Endothelial cell of umbilical vein (primary cell): ENCODE results near the gene APOM. TPM values are rescaled to one million over a fixed set of nuclear protein-coding genes. Genes with fewer than 3 reads are reported as not detected.
A peak's percentile ranks its signal among the peaks of the same experiment; 100 is the strongest.

Experiments used
- BruUV-seq: library from RNA; stranded (reverse); fragments of 400-500 nt; replicated peaks from 2 replicates; lab custom pipeline; 2021; lab: Mats Ljungman, UMichigan
- CTCF ChIA-PET: fragments of 300-600, 350-600 bp; sonication (Branson Sonifier 250); formaldehyde crosslinking; loops from one replicate; lab custom pipeline; 2021; ENCODE audit warnings: antibody characterized with exemption, inconsistent platforms; lab: Charles Lee
- POLR2A ChIA-PET: fragments of 300-600, 350-600 bp; sonication (Branson Sonifier 250); formaldehyde crosslinking; loops from one replicate; lab custom pipeline; 2021; ENCODE audit warnings: antibody characterized with exemption, inconsistent platforms; lab: Charles Lee
- DNase-seq: peaks from one replicate; pipeline ENCODE4 v3.0.0-alpha.2; 2011; ENCODE audit warnings: low read depth, low spot score
- FAIRE-seq: peaks from 2 replicates; lab custom pipeline; 2011; peaks lifted over from hg19 to GRCh38; lab: Jason Lieb, UNC
- H2AFZ ChIP-seq: 2 replicates; pipeline ENCODE4 v1.6.0; 2012; ENCODE audit warnings: low read depth, low read length, control low read depth, inconsistent platforms
- H3K27ac ChIP-seq: 2 replicates; pipeline ENCODE4 v1.5.1; 2011; ENCODE audit warnings: low read depth, mild to moderate bottlenecking, control low read depth, low read length, moderate library complexity; ENCODE audit not compliant: insufficient read depth
- H3K27me3 ChIP-seq, 2 experiments: 2 replicates each; pipeline versions ENCODE4 v1.6.0 to v1.6.1; 2011; ENCODE audit warnings: low read length in 2 of 2, mixed read lengths in 1 of 2; ENCODE audit not compliant: control insufficient read depth in 2 of 2, insufficient read depth in 2 of 2
- H3K36me3 ChIP-seq, 2 experiments: 2 replicates in 1 of 2; 3 replicates in 1 of 2; pipeline ENCODE4 v1.5.1; 2011; ENCODE audit warnings: low read length in 2 of 2, mild to moderate bottlenecking in 1 of 2, moderate library complexity in 1 of 2; ENCODE audit not compliant: control insufficient read depth in 2 of 2, insufficient read depth in 2 of 2; ENCODE audit errors: extremely low read depth in 1 of 2
- H3K4me1 ChIP-seq: 3 replicates; pipeline ENCODE4 v1.5.1; 2011; ENCODE audit warnings: mild to moderate bottlenecking, low read length; ENCODE audit not compliant: control insufficient read depth, insufficient read depth; ENCODE audit errors: extremely low read depth
- H3K4me2 ChIP-seq: 2 replicates; pipeline ENCODE4 v1.6.1; 2011; ENCODE audit warnings: low read length, control low read depth, mixed read lengths; ENCODE audit not compliant: insufficient read depth
- H3K4me3 ChIP-seq, 3 experiments: fragments of 200-600 bp in 1 of 3; sonication (generic), shearing (Covaris generic) in 1 of 3; replicated peaks in 1 of 3; 2 replicates each; pipeline ENCODE4 v1.5.1; 2011 to 2016; ENCODE audit warnings: control low read depth in 3 of 3, low read length in 3 of 3, mild to moderate bottlenecking in 2 of 3, inconsistent platforms in 1 of 3, low read depth in 1 of 3, moderate library complexity in 1 of 3; ENCODE audit not compliant: insufficient read depth in 1 of 3
- H3K79me2 ChIP-seq: 2 replicates; pipeline ENCODE4 v1.6.0; 2012; ENCODE audit warnings: low read length, inconsistent platforms; ENCODE audit not compliant: control insufficient read depth, insufficient read depth
- H3K9ac ChIP-seq: replicated peaks from 2 replicates; pipeline ENCODE3; 2011; ENCODE audit warnings: low read length, control low read depth; ENCODE audit not compliant: insufficient read depth; ENCODE audit errors: extremely low read depth
- H3K9me1 ChIP-seq: replicated peaks from 3 replicates; pipeline ENCODE4 v1.6.0; 2011; ENCODE audit warnings: mild to moderate bottlenecking, low read length; ENCODE audit not compliant: control insufficient read depth, insufficient read depth; ENCODE audit errors: extremely low read depth
- H3K9me3 ChIP-seq: replicated peaks from 2 replicates; pipeline ENCODE4 v1.5.1; 2012; ENCODE audit warnings: low read length, inconsistent platforms; ENCODE audit not compliant: control insufficient read depth, insufficient read depth
- H4K20me1 ChIP-seq: replicated peaks from 2 replicates; pipeline ENCODE3; 2011; ENCODE audit warnings: mild to moderate bottlenecking, low read length; ENCODE audit not compliant: control insufficient read depth, insufficient read depth; ENCODE audit errors: extremely low read depth
- CTCF ChIP-seq, 2 donors: IDR thresholded peaks; 1 replicate in 1 of 2; 2 replicates in 1 of 2; pipeline ENCODE4 v1.5.1; 2011; ENCODE audit warnings: low read length in 2 of 2, mild to moderate bottlenecking in 2 of 2, moderate library complexity in 2 of 2, control low read depth in 1 of 2, inconsistent platforms in 1 of 2, low read depth in 1 of 2; ENCODE audit not compliant: insufficient read depth in 1 of 2; ENCODE audit errors: extremely low read depth in 1 of 2
- EZH2 ChIP-seq: IDR thresholded peaks from 2 replicates; pipeline ENCODE4 v1.6.1; 2012; ENCODE audit warnings: borderline replicate concordance, low read depth, mild to moderate bottlenecking, moderate library complexity, low read length, inconsistent platforms; ENCODE audit not compliant: severe bottlenecking
- FOS ChIP-seq: IDR thresholded peaks from 2 replicates; pipeline ENCODE4 v1.6.1; 2011; ENCODE audit warnings: mild to moderate bottlenecking, low read length, moderate library complexity, borderline replicate concordance; ENCODE audit not compliant: insufficient read depth
- GATA2 ChIP-seq: IDR thresholded peaks from 2 replicates; pipeline ENCODE4 v1.7.0; 2011; ENCODE audit warnings: low read depth, mild to moderate bottlenecking, moderate library complexity, mixed read lengths, low read length; ENCODE audit not compliant: insufficient read length, insufficient read depth
- JUN ChIP-seq: IDR thresholded peaks from 2 replicates; pipeline ENCODE4 v1.6.1; 2011; ENCODE audit warnings: borderline replicate concordance, low read depth; ENCODE audit not compliant: insufficient read length, insufficient read depth
- MAX ChIP-seq: IDR thresholded peaks from 2 replicates; pipeline ENCODE4 v1.6.1; 2011; ENCODE audit not compliant: insufficient read depth, insufficient read length
- MYC ChIP-seq: IDR thresholded peaks from one replicate; pipeline ENCODE4 v1.6.1; 2011; ENCODE audit warnings: mild to moderate bottlenecking, low read depth, low read length
- POLR2A ChIP-seq: IDR thresholded peaks from 2 replicates; pipeline ENCODE4 v1.6.1; 2012; ENCODE audit warnings: low read depth, mild to moderate bottlenecking, control low read depth, low read length
- POLR2AphosphoS5 ChIP-seq: IDR thresholded peaks from 2 replicates; pipeline ENCODE4 v1.6.1; 2012; ENCODE audit warnings: low read depth, mild to moderate bottlenecking, control low read depth, low read length, moderate library complexity; ENCODE audit not compliant: insufficient read depth
- dilution Hi-C: fragments of 300-500 bp; cut with MboI; formaldehyde crosslinking; loops from one replicate; pipeline ENCODE4 v1.15.0; 2019; ENCODE audit warnings: low sequenced_read_pairs; ENCODE audit not compliant: extremely low pct_ligation_motif_present
- intact Hi-C: fragments of 100-400 bp; cut with micrococcal nuclease; formaldehyde crosslinking; loops from one replicate; pipeline ENCODE4 v1.10.0; 2022
- polyA plus RNA-seq, 4 experiments: library from polyadenylated mRNA; depleted of rRNA in 3 of 4; stranded (reverse) in 3 of 4; unstranded in 1 of 4; fragments of >200 nt; gene quantifications; 2 replicates each; pipeline versions ENCODE4 v1.2.1 to v1.2.3, GENCODE V29; 2011 to 2012; ENCODE audit warnings: missing spikeins in 1 of 4
- total RNA-seq: library from RNA; stranded (reverse); gene quantifications from 2 replicates; pipeline ENCODE4 v1.2.3, GENCODE V29; 2021

The APOM gene
- total and polyA plus RNA-seq, 2 donors (not counting 3 experiments of a cell fraction or from before 2014, with no cell fraction given) = 2.5 TPM; not detected in 1

- Histone ChIP-seq H3K4me1 (peaks cover 44% of the 10 kb centered on the region), H3K36me3 (peaks cover 7 to 10% of the 10 kb centered on the region in 2 experiments), H3K9me3 (no peaks in the 10 kb centered on the region), H3K9ac (no peak overlapping the region), H3K27me3 (no peaks in the 10 kb centered on the region), H3K4me2 (peak overlapping the region; percentile 86), H3K27ac (peak overlapping the region; percentile 14), H3K4me3 (peak overlapping the region in 2 of 3 experiments; percentile 70 to 94), H4K20me1 (no peaks in the 10 kb centered on the region), H3K9me1 (no peaks in the 10 kb centered on the region), H3K79me2 (peaks cover 46% of the 10 kb centered on the region), H2AFZ (no peak overlapping the region)
- POLR2A ChIA-PET = interaction anchor here (0.9 to 1.0 kb wide), 2 partner anchors 11 to 164 kb away, joined by 3 to 5 read pairs; partner anchors contain the start of genes BAG6 and HSPA1B
- TF ChIP-seq POLR2A (no peak), POLR2AphosphoS5 (no peak), MAX (no peak), FOS (no peak), MYC (no peak), CTCF (IDR thresholded peaks at IDR 0.05; ENCODE audit: extremely low read depth in 1 of 2, insufficient read depth in 1 of 2, low read depth in 1 of 2, low read length in 2 of 2) (no peak), JUN (no peak), EZH2 (no peak), GATA2 (no peak)
- intact Hi-C loops (loop anchor here (5.0 to 10.0 kb wide), 2 partner anchors 171 to 531 kb away; partner anchors contain the start of genes GPSM3 and PBX2), dilution Hi-C loops (no loop called here)
- DNase-seq = no peak
- BruUV-seq = no TSS peak
- no peak for FAIRE-seq
- CTCF ChIA-PET = interaction anchor here (0.8 to 5.7 kb wide), 6 partner anchors 11 to 159 kb away, joined by 3 to 38 read pairs (median 4); partner anchors contain the start of genes BAG6 and LSM2
Measured at GRCh38 chr6:31663126-31663960, 7.6 kb downstream of the APOM start.
